ENCODE data around the gene AMACR. TPM values are rescaled to one million over a fixed set of nuclear protein-coding genes. Genes with fewer than 3 reads are reported as not detected.

Gene AMACR
- total RNA-seq, 3 donors from 2014 or later (not counting 1 experiment from before 2014, with no cell fraction given), result 2.7 to 3.8 (median 2.9) TPM

DNA sequence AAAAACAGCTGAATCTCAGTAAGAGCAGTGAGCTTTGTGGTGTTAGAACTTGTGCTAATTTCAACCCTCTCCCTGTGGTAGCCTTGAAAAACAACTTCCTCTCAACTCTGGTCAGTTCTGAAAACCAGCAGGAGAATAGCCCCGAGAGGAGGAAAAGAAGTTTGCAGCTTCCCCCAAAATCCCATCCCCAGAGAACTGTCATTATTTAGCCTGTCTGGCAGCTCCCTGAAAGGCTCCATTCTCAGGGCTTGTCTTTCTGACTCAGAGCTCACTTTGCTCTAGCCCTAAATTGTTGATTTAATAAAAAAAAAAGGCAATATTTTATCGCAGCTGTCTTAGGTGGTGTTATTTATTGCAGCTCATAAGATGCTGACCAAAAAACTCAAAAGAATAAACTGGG is 12.0 kb downstream of the AMACR start:
- Mint-ChIP-seq H3K4me3 (no peak overlapping the region), H3K27ac (no peak overlapping the region), H3K4me1 (peaks cover 5% of the 10 kb centered on the region in 2 donors), H3K9me3 (no peaks in the 10 kb centered on the region), H3K27me3 (ENCODE audit: low read depth in 2 of 2) (no peaks in the 10 kb centered on the region), H3K36me3 (peaks cover 5% of the 10 kb centered on the region)
- Histone ChIP-seq H3K4me3 (ENCODE audit: low read length) (no peak overlapping the region), H3K4me1 (ENCODE audit: control insufficient read depth, insufficient read depth, low read length) (no peaks in the 10 kb centered on the region), H3K9me3 (ENCODE audit: control insufficient read depth, insufficient read depth, low read length) (no peaks in the 10 kb centered on the region), H3K27ac (ENCODE audit: low read length) (no peak overlapping the region), H3K36me3 (ENCODE audit: control insufficient read depth, insufficient read depth, low read length) (peaks cover 6% of the 10 kb centered on the region), H3K27me3 (ENCODE audit: control insufficient read depth, insufficient read depth, low read length) (no peaks in the 10 kb centered on the region)
- TF ChIP-seq, protein P1, sequence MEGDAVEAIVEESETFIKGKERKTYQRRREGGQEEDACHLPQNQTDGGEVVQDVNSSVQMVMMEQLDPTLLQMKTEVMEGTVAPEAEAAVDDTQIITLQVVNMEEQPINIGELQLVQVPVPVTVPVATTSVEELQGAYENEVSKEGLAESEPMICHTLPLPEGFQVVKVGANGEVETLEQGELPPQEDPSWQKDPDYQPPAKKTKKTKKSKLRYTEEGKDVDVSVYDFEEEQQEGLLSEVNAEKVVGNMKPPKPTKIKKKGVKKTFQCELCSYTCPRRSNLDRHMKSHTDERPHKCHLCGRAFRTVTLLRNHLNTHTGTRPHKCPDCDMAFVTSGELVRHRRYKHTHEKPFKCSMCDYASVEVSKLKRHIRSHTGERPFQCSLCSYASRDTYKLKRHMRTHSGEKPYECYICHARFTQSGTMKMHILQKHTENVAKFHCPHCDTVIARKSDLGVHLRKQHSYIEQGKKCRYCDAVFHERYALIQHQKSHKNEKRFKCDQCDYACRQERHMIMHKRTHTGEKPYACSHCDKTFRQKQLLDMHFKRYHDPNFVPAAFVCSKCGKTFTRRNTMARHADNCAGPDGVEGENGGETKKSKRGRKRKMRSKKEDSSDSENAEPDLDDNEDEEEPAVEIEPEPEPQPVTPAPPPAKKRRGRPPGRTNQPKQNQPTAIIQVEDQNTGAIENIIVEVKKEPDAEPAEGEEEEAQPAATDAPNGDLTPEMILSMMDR (IDR thresholded peaks at IDR 0.05), result no peak
- intact Hi-C loops (cut with micrococcal nuclease), result loop anchor here (2.0 kb wide), 1 partner anchor 469 kb away; no protein-coding TSS in a partner anchor
- ATAC-seq (no peak), DNase-seq (no peak)
- 55% methylated on average over 2 of the region's 2 CpGs for WGBS (ENCODE audit: insufficient coverage)

DNA sequence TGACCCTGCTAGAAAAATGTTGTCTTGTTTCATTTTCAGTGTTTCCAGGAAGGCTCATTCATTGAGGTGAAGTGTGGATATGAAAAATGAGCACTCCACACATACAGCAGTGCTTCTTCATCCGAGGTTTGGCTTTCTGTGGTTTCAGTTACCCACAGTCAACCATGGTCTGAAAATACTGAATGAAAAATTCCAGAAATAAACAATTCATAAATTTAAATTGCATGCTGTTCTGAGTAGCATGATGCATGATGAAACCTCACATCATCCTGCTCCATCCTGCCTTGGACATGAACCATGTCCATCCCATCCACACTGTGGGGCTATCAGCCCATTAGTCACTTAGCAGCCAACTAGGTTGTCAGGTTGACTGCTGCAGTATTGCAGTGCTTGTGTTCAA is 13.0 kb downstream of the AMACR start:
- H3K4me3 Mint-ChIP-seq, result no peak overlapping the region

DNA sequence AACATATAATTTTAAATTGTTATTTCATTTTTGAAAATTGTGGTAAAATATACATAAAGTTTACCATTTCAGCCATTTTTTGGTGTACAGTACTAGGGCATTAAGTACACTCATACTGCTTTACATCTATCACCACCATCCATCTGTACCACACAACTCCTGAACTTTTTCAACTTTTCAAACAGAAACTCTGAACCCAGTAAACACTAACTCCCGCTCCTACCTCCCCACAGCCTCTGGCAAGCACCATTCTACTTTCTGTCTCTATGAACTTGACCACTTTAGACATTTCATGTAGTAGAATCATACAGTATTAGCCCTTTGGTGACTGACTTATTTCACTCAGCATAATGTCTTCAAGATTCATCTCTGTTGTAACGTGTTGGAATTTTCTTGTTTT is 15.0 kb downstream of the AMACR start:
- DNase-seq, result no peak
- TF ChIP-seq, protein P1 (IDR thresholded peaks at IDR 0.05), result no peak
- Mint-ChIP-seq H3K36me3 (no peaks in the 10 kb centered on the region), H3K4me3 (no peak overlapping the region), H3K27ac (no peak overlapping the region), H3K27me3 (ENCODE audit: low read depth in 2 of 2) (no peaks in the 10 kb centered on the region), H3K9me3 (no peaks in the 10 kb centered on the region), H3K4me1 (peaks cover 5% of the 10 kb centered on the region in 2 donors)
- ATAC-seq, result no peak
- intact Hi-C loops (cut with micrococcal nuclease), result no loop called here
- no peaks in the 10 kb centered on the region for H3K27me3 ChIP-seq (ENCODE audit: control insufficient read depth, insufficient read depth, low read length)
- H3K4me1 ChIP-seq (ENCODE audit: control insufficient read depth, insufficient read depth, low read length), result no peaks in the 10 kb centered on the region
- no peaks in the 10 kb centered on the region for H3K9me3 ChIP-seq (ENCODE audit: control insufficient read depth, insufficient read depth, low read length)
- 95% methylated on average over 2 of the region's 2 CpGs for WGBS (ENCODE audit: insufficient coverage)
- H3K36me3 ChIP-seq (ENCODE audit: control insufficient read depth, insufficient read depth, low read length), result peaks cover 16% of the 10 kb centered on the region
- H3K27ac ChIP-seq (ENCODE audit: low read length), result no peak overlapping the region
- H3K4me3 ChIP-seq (ENCODE audit: low read length), result no peak overlapping the region

More for the DNA sequence above, 13.0 kb downstream of the AMACR start:
- Mint-ChIP-seq H3K36me3 (peaks cover under 1% of the 10 kb centered on the region), H3K27ac (no peak overlapping the region), H3K9me3 (no peaks in the 10 kb centered on the region), H3K4me1 (peaks cover 5% of the 10 kb centered on the region in 2 donors), H3K27me3 (ENCODE audit: low read depth in 2 of 2) (no peaks in the 10 kb centered on the region)
- Histone ChIP-seq H3K4me3 (ENCODE audit: low read length) (no peak overlapping the region), H3K9me3 (ENCODE audit: control insufficient read depth, insufficient read depth, low read length) (no peaks in the 10 kb centered on the region), H3K27me3 (ENCODE audit: control insufficient read depth, insufficient read depth, low read length) (no peaks in the 10 kb centered on the region), H3K4me1 (ENCODE audit: control insufficient read depth, insufficient read depth, low read length) (no peaks in the 10 kb centered on the region), H3K36me3 (ENCODE audit: control insufficient read depth, insufficient read depth, low read length) (peaks cover 4% of the 10 kb centered on the region), H3K27ac (ENCODE audit: low read length) (no peak overlapping the region)
- intact Hi-C loops (cut with micrococcal nuclease), result no loop called here
- TF ChIP-seq, protein P1 (IDR thresholded peaks at IDR 0.05), result no peak
- DNase-seq, result no peak
- no peak for ATAC-seq
- 20% methylated on average over 1 of the region's 1 CpG for WGBS (ENCODE audit: insufficient coverage)

DNA sequence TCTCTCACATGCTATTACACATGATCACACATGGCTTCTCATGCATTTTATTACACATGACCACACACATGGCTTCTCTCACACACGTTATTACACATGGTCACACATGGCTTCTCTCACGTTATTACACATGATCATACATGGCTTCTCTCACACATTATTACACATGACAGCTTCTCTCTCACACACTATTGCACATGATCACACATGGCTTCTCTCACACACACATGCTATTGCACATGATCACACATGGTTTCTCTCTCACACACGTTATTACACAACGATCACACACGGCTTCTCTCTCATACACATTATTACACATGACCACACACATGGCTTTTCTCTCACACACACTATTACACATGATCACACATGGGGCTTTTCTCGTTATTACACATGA is 22.4 kb downstream of the AMACR start:
- Mint-ChIP-seq H3K36me3 (no peaks in the 10 kb centered on the region), H3K4me1 (no peaks in the 10 kb centered on the region), H3K27me3 (ENCODE audit: low read depth in 2 of 2) (no peaks in the 10 kb centered on the region), H3K27ac (no peak overlapping the region), H3K9me3 (no peaks in the 10 kb centered on the region), H3K4me3 (no peak overlapping the region)
- 96% methylated on average over 6 of the region's 6 CpGs for WGBS (ENCODE audit: insufficient coverage)
- Histone ChIP-seq H3K9me3 (ENCODE audit: control insufficient read depth, insufficient read depth, low read length) (no peaks in the 10 kb centered on the region), H3K27ac (ENCODE audit: low read length) (no peak overlapping the region), H3K27me3 (ENCODE audit: control insufficient read depth, insufficient read depth, low read length) (no peaks in the 10 kb centered on the region), H3K4me3 (ENCODE audit: low read length) (no peak overlapping the region), H3K4me1 (ENCODE audit: control insufficient read depth, insufficient read depth, low read length) (no peaks in the 10 kb centered on the region), H3K36me3 (ENCODE audit: control insufficient read depth, insufficient read depth, low read length) (peaks cover 16% of the 10 kb centered on the region)
- no peak for DNase-seq
- intact Hi-C loops (cut with micrococcal nuclease), result no loop called here
- TF ChIP-seq, protein P1 (IDR thresholded peaks at IDR 0.05), result no peak
- no peak for ATAC-seq

Data from natural killer cell (primary cell).